ENCODE measurements around the gene MOCS2. TPM values are rescaled to one million over a fixed set of nuclear protein-coding genes. Genes with fewer than 3 reads are reported as not detected.
A peak's percentile ranks its signal among the peaks of the same experiment; 100 is the strongest.

Gene MOCS2
- total and polyA plus RNA-seq, 2 experiments from 2014 or later, result 45.8 to 54.9 TPM

DNA sequence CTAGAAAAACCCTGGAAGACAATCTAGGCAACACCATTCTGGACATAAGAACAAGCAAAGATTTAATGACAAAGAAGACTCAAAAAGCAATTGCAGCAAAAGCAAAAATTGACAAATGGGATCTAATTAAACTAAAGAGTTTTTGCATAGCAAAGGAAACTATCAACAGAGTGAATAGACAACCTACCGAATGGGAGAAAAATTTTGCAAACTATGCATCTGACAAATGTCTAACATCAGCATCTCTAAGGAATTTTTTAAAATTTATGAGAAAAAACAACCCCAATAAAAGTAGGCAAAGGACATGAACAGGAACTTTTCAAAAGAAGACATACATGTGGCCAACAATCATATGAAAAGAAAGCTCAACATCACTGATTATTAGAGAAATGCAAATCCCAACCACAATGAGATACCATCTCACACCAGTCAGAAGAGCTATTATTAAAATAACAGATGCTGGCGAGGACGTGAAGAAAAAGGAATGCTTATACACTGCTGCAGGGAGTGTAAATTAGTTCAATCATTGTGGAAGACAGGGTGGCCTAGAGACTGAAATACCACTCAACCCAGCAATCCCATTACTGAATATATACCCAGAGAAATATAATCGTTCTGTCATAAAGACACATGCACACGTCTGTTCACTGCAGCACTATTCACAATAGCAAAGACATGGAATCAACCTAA is 3.8 kb downstream of the MOCS2 start:
- TF ChIP-seq EZH2 (IDR thresholded peaks at IDR 0.05; ENCODE audit: borderline replicate concordance), result no peak
- TF ChIP-seq EZH2phosphoT487 (IDR thresholded peaks at IDR 0.05; ENCODE audit: low read depth, severe bottlenecking, unreplicated experiment), result no peak
- TF ChIP-seq, protein P1, sequence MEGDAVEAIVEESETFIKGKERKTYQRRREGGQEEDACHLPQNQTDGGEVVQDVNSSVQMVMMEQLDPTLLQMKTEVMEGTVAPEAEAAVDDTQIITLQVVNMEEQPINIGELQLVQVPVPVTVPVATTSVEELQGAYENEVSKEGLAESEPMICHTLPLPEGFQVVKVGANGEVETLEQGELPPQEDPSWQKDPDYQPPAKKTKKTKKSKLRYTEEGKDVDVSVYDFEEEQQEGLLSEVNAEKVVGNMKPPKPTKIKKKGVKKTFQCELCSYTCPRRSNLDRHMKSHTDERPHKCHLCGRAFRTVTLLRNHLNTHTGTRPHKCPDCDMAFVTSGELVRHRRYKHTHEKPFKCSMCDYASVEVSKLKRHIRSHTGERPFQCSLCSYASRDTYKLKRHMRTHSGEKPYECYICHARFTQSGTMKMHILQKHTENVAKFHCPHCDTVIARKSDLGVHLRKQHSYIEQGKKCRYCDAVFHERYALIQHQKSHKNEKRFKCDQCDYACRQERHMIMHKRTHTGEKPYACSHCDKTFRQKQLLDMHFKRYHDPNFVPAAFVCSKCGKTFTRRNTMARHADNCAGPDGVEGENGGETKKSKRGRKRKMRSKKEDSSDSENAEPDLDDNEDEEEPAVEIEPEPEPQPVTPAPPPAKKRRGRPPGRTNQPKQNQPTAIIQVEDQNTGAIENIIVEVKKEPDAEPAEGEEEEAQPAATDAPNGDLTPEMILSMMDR (IDR thresholded peaks at IDR 0.05; ENCODE audit: poor library complexity), result no peak
- Histone ChIP-seq H3K9me2 (replicated peaks; ENCODE audit: insufficient read depth) (no peaks in the 10 kb centered on the region), H3K4me3 (no peak overlapping the region), H3K9me3 (ENCODE audit: low read depth) (no peaks in the 10 kb centered on the region), H2AFZ (no peak overlapping the region), H3K36me3 (replicated peaks; ENCODE audit: insufficient read depth, low read depth) (no peaks in the 10 kb centered on the region), H4K20me1 (ENCODE audit: insufficient read depth, poor library complexity, severe bottlenecking) (no peaks in the 10 kb centered on the region), H3K4me2 (no peak overlapping the region), H3K4me1 (ENCODE audit: insufficient read depth) (peaks cover 8% of the 10 kb centered on the region), H3K79me2 (peaks cover 20% of the 10 kb centered on the region), H3K27me3 (no peaks in the 10 kb centered on the region), H3K27ac (no peak overlapping the region)
- DNase-seq (ENCODE audit: low spot score), result no peak
- 93% methylated on average over 5 of the region's 5 CpGs for WGBS (ENCODE audit: low lambda C conversion rate, missing lambda C conversion rate)

DNA sequence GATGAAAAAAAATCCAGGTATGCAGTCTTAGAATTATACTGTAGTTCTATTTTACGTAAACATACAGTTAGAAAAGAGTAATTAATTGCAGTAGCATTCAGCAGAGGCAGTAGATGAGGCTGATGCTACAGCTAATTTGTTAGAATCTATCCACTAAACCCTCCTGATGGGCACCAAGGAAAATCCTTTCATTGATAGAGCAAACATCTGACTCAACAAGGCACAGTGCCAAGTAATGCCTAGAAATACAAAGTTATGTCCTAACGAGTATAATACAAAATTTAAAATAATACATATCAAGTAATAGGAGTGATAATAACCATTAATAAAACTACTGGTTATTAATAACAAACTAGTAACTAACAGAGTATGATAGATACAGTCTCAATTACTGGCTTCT is 9.0 kb downstream of the MOCS2 start:
- Histone ChIP-seq H3K9me2 (replicated peaks; ENCODE audit: insufficient read depth) (no peaks in the 10 kb centered on the region), H3K36me3 (replicated peaks; ENCODE audit: insufficient read depth, low read depth) (no peaks in the 10 kb centered on the region), H3K4me1 (ENCODE audit: insufficient read depth) (peaks cover 7% of the 10 kb centered on the region), H3K4me3 (no peak overlapping the region), H3K9me3 (ENCODE audit: low read depth) (no peaks in the 10 kb centered on the region), H4K20me1 (ENCODE audit: insufficient read depth, poor library complexity, severe bottlenecking) (no peaks in the 10 kb centered on the region), H3K27me3 (no peaks in the 10 kb centered on the region), H3K79me2 (peaks cover under 1% of the 10 kb centered on the region), H2AFZ (no peak overlapping the region), H3K4me2 (no peak overlapping the region), H3K27ac (no peak overlapping the region)
- no peak for DNase-seq (ENCODE audit: low spot score)
- WGBS (ENCODE audit: low lambda C conversion rate, missing lambda C conversion rate), result 92% methylated on average over 2 of the region's 2 CpGs
- TF ChIP-seq EZH2 (IDR thresholded peaks at IDR 0.05; ENCODE audit: borderline replicate concordance) (no peak), EZH2phosphoT487 (IDR thresholded peaks at IDR 0.05; ENCODE audit: low read depth, severe bottlenecking, unreplicated experiment) (no peak)
- TF ChIP-seq, protein P1 (IDR thresholded peaks at IDR 0.05; ENCODE audit: poor library complexity), result no peak

DNA sequence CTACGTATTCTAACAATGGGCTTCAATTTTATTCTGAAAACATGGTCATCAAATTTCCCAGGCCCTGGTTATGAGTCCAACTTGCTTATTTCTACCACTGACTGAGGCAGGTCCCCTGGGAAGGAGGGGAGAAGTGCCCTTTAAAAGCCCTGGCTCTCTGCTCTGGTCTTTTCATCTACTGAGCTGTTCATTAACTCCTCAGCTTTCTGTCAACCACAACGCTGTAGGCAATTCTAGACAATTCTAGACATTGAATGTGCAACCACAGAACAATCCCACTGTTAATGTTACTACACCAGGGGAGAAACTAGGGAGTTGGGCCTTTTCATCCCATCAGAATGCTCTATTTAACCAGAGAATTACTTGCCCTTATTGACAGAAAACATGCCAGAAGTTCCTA is 10.0 kb downstream of the MOCS2 start:
- WGBS (ENCODE audit: low lambda C conversion rate, missing lambda C conversion rate), result 70% methylated on average over 2 of the region's 2 CpGs
- Histone ChIP-seq H3K9me2 (replicated peaks; ENCODE audit: insufficient read depth) (no peaks in the 10 kb centered on the region), H3K9me3 (ENCODE audit: low read depth) (no peaks in the 10 kb centered on the region), H3K4me2 (no peak overlapping the region), H2AFZ (no peak overlapping the region), H3K79me2 (no peaks in the 10 kb centered on the region), H3K4me3 (no peak overlapping the region), H4K20me1 (ENCODE audit: insufficient read depth, poor library complexity, severe bottlenecking) (no peaks in the 10 kb centered on the region), H3K36me3 (replicated peaks; ENCODE audit: insufficient read depth, low read depth) (no peaks in the 10 kb centered on the region), H3K4me1 (ENCODE audit: insufficient read depth) (peaks cover 7% of the 10 kb centered on the region), H3K27ac (no peak overlapping the region), H3K27me3 (no peaks in the 10 kb centered on the region)
- TF ChIP-seq EZH2phosphoT487 (IDR thresholded peaks at IDR 0.05; ENCODE audit: low read depth, severe bottlenecking, unreplicated experiment) (no peak), EZH2 (IDR thresholded peaks at IDR 0.05; ENCODE audit: borderline replicate concordance) (no peak)
- TF ChIP-seq, protein P1 (IDR thresholded peaks at IDR 0.05; ENCODE audit: poor library complexity), result no peak
- DNase-seq (ENCODE audit: low spot score), result peak; percentile 11

Measured in hepatocyte (in vitro differentiated cells).